HepG2 (cell line): ENCODE measurements around the gene RORB. TPM values are rescaled to one million over a fixed set of nuclear protein-coding genes. Genes with fewer than 3 reads are reported as not detected.

Source experiments
- ELF3 ChIP-seq: IDR thresholded peaks from 2 replicates; pipeline ENCODE4 v1.6.1; 2016; ENCODE audit warnings: missing genetic modification reagents, missing compliant biosample characterization
- IKZF1 ChIP-seq: fragments of 450-650 bp; IDR thresholded peaks from 2 replicates; pipeline ENCODE4 v1.7.1; 2016
- KDM2A ChIP-seq: sonication (generic); formaldehyde crosslinking; IDR thresholded peaks from 2 replicates; pipeline ENCODE4 v1.4.0; 2020; ENCODE audit warnings: low read depth, missing genetic modification reagents, borderline replicate concordance
- RARA ChIP-seq: IDR thresholded peaks from 2 replicates; pipeline ENCODE4 v1.6.1; 2016; ENCODE audit warnings: missing genetic modification reagents, missing compliant biosample characterization
- RFXANK ChIP-seq: IDR thresholded peaks from 2 replicates; pipeline ENCODE4 v1.6.1; 2016
- TAF1 ChIP-seq: sonication (generic); formaldehyde crosslinking; IDR thresholded peaks from 2 replicates; pipeline ENCODE4 v1.4.0; 2020; ENCODE audit warnings: missing genetic modification reagents
- ZNF225 ChIP-seq: sonication (generic); formaldehyde crosslinking; IDR thresholded peaks from 2 replicates; pipeline ENCODE4 v1.4.0; 2020; ENCODE audit warnings: mild to moderate bottlenecking, missing genetic modification reagents
- ZNF383 ChIP-seq: sonication (generic); formaldehyde crosslinking; IDR thresholded peaks from 2 replicates; pipeline ENCODE4 v1.4.0; 2020; ENCODE audit warnings: missing genetic modification reagents, mild to moderate bottlenecking, borderline replicate concordance
- ZNF530 ChIP-seq: sonication (generic); formaldehyde crosslinking; IDR thresholded peaks from 2 replicates; pipeline ENCODE4 v1.5.0; 2020; ENCODE audit warnings: low read depth, mild to moderate bottlenecking, missing genetic modification reagents
- polyA plus RNA-seq, 8 experiments: library from polyadenylated mRNA; depleted of rRNA in 3 of 8; stranded (reverse) in 7 of 8; unstranded in 1 of 8; fragments of >200 nt; fragmentation: Illumina TruSeq in 4 of 8; extraction: Trizol in 4 of 8; gene quantifications; 2 replicates each; pipeline versions ENCODE4 v1.2.1 to v1.2.3, GENCODE V29; 2011 to 2016; ENCODE audit warnings: low read depth in 4 of 8, missing spikeins in 1 of 8, mixed read lengths in 1 of 8; ENCODE audit not compliant: insufficient read depth in 1 of 8
- total RNA-seq, 5 experiments: library from RNA; depleted of rRNA; stranded (reverse); fragments of >200 nt; fragmentation: Illumina TruSeq; extraction: Trizol; gene quantifications; 2 replicates each; pipeline ENCODE4 v1.2.3, GENCODE V29; 2016; ENCODE audit warnings: low read depth in 1 of 5
- TF ChIP-seq, protein P1 (sequence below): sonication (generic); formaldehyde crosslinking; IDR thresholded peaks from 2 replicates; pipeline ENCODE4 v1.9.0; 2021; ENCODE audit warnings: missing genetic modification reagents, borderline replicate concordance
- TF ChIP-seq, protein P2 (sequence below): sonication (generic); formaldehyde crosslinking; IDR thresholded peaks from 2 replicates; pipeline ENCODE4 v1.9.0; 2022; ENCODE audit warnings: low read depth, missing genetic modification reagents
- TF ChIP-seq, protein P3 (sequence below): sonication (generic); formaldehyde crosslinking; IDR thresholded peaks from 2 replicates; pipeline ENCODE4 v1.5.0; 2020; ENCODE audit warnings: mild to moderate bottlenecking, missing genetic modification reagents
- TF ChIP-seq, protein P4 (sequence below): sonication (generic); formaldehyde crosslinking; IDR thresholded peaks from 2 replicates; pipeline ENCODE4 v1.4.0; 2020; ENCODE audit warnings: missing genetic modification reagents, borderline replicate concordance

The RORB gene
- total and polyA plus RNA-seq, 2 of the 13 experiments (the other 11 are each of a cell fraction or from before 2014, with no cell fraction given) = not detected

DNA sequence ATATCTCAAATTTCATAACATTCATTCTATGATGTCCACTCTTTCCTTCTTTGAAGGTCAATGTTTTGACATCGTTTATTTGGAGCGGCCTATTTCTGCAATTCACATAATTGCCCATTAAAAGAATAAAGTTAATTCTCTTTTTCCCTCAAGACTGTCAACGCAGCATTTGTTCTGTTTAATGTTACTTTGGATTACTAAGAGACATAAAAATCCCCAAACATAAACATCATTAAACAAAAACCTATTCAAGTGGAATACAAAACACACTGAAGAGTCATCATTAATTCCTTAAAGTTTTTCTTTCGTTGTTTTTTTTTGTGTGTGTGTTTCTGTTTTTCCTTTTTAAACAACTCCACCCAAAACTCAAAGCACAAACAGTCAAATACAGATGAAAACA is 239.5 kb downstream of the RORB start (continued):
- TF ChIP-seq, protein P1, sequence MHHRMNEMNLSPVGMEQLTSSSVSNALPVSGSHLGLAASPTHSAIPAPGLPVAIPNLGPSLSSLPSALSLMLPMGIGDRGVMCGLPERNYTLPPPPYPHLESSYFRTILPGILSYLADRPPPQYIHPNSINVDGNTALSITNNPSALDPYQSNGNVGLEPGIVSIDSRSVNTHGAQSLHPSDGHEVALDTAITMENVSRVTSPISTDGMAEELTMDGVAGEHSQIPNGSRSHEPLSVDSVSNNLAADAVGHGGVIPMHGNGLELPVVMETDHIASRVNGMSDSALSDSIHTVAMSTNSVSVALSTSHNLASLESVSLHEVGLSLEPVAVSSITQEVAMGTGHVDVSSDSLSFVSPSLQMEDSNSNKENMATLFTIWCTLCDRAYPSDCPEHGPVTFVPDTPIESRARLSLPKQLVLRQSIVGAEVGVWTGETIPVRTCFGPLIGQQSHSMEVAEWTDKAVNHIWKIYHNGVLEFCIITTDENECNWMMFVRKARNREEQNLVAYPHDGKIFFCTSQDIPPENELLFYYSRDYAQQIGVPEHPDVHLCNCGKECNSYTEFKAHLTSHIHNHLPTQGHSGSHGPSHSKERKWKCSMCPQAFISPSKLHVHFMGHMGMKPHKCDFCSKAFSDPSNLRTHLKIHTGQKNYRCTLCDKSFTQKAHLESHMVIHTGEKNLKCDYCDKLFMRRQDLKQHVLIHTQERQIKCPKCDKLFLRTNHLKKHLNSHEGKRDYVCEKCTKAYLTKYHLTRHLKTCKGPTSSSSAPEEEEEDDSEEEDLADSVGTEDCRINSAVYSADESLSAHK = no peak
- TF ChIP-seq TAF1 (CRISPR knock-in tag) = no peak
- no peak for TF ChIP-seq ZNF530 (CRISPR knock-in tag)
- no peak for TF ChIP-seq RFXANK (CRISPR knock-in tag)
- TF ChIP-seq ZNF225 (CRISPR knock-in tag) = no peak
- TF ChIP-seq, protein P2, sequence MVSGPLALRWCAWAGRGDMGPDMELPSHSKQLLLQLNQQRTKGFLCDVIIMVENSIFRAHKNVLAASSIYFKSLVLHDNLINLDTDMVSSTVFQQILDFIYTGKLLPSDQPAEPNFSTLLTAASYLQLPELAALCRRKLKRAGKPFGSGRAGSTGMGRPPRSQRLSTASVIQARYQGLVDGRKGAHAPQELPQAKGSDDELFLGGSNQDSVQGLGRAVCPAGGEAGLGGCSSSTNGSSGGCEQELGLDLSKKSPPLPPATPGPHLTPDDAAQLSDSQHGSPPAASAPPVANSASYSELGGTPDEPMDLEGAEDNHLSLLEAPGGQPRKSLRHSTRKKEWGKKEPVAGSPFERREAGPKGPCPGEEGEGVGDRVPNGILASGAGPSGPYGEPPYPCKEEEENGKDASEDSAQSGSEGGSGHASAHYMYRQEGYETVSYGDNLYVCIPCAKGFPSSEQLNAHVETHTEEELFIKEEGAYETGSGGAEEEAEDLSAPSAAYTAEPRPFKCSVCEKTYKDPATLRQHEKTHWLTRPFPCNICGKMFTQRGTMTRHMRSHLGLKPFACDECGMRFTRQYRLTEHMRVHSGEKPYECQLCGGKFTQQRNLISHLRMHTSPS (CRISPR knock-in tag) = no peak
- no peak for TF ChIP-seq KDM2A (CRISPR knock-in tag)
- TF ChIP-seq ZNF383 (CRISPR knock-in tag) = no peak
- TF ChIP-seq, protein P3, sequence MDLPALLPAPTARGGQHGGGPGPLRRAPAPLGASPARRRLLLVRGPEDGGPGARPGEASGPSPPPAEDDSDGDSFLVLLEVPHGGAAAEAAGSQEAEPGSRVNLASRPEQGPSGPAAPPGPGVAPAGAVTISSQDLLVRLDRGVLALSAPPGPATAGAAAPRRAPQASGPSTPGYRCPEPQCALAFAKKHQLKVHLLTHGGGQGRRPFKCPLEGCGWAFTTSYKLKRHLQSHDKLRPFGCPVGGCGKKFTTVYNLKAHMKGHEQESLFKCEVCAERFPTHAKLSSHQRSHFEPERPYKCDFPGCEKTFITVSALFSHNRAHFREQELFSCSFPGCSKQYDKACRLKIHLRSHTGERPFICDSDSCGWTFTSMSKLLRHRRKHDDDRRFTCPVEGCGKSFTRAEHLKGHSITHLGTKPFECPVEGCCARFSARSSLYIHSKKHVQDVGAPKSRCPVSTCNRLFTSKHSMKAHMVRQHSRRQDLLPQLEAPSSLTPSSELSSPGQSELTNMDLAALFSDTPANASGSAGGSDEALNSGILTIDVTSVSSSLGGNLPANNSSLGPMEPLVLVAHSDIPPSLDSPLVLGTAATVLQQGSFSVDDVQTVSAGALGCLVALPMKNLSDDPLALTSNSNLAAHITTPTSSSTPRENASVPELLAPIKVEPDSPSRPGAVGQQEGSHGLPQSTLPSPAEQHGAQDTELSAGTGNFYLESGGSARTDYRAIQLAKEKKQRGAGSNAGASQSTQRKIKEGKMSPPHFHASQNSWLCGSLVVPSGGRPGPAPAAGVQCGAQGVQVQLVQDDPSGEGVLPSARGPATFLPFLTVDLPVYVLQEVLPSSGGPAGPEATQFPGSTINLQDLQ (CRISPR knock-in tag) = no peak
- TF ChIP-seq, protein P4, sequence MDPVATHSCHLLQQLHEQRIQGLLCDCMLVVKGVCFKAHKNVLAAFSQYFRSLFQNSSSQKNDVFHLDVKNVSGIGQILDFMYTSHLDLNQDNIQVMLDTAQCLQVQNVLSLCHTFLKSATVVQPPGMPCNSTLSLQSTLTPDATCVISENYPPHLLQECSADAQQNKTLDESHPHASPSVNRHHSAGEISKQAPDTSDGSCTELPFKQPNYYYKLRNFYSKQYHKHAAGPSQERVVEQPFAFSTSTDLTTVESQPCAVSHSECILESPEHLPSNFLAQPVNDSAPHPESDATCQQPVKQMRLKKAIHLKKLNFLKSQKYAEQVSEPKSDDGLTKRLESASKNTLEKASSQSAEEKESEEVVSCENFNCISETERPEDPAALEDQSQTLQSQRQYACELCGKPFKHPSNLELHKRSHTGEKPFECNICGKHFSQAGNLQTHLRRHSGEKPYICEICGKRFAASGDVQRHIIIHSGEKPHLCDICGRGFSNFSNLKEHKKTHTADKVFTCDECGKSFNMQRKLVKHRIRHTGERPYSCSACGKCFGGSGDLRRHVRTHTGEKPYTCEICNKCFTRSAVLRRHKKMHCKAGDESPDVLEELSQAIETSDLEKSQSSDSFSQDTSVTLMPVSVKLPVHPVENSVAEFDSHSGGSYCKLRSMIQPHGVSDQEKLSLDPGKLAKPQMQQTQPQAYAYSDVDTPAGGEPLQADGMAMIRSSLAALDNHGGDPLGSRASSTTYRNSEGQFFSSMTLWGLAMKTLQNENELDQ = no peak
- TF ChIP-seq IKZF1 = no peak
- no peak for TF ChIP-seq RARA
- TF ChIP-seq ELF3 (CRISPR knock-in tag) = no peak
